SU-DHL-6 (cell line): ENCODE results near the gene CHMP6.

Experiments
- H2AFZ ChIP-seq: fragments of 200-600 bp; sonication (generic); 2 replicates; pipeline ENCODE4 v1.6.1; 2014; ENCODE audit warnings: low read depth, mild to moderate bottlenecking, moderate library complexity, mixed read lengths, antibody characterized with exemption, low read length; ENCODE audit not compliant: severe bottlenecking
- H3F3A ChIP-seq: fragments of 200-600 bp; shearing (Covaris generic); 2 replicates; pipeline ENCODE4 v1.6.0; 2016; ENCODE audit warnings: antibody characterized with exemption, mild to moderate bottlenecking; ENCODE audit not compliant: insufficient read depth
- H3K27ac ChIP-seq: fragments of 200-600 bp; sonication (generic); 2 replicates; pipeline ENCODE4 v1.5.1; 2016; ENCODE audit warnings: low read depth, mild to moderate bottlenecking, low read length, moderate library complexity, mixed read lengths
- H3K27me3 ChIP-seq: fragments of 200-600 bp; sonication (generic), shearing (Covaris generic); 2 replicates; pipeline ENCODE4 v1.6.0; 2014; ENCODE audit warnings: mild to moderate bottlenecking, low read length
- H3K36me3 ChIP-seq: fragments of 200-600 bp; sonication (generic); 2 replicates; pipeline ENCODE4 v1.6.1; 2014; ENCODE audit warnings: mild to moderate bottlenecking, low read length, mixed read lengths
- H3K4me2 ChIP-seq: fragments of 300-600, 200-600 bp; shearing (Covaris generic), sonication (generic); 2 replicates; pipeline ENCODE4 v1.6.0; 2014; ENCODE audit warnings: low read length, low read depth, mild to moderate bottlenecking; ENCODE audit not compliant: poor library complexity, severe bottlenecking
- H3K4me3 ChIP-seq: fragments of 200-600 bp; sonication (generic); 2 replicates; pipeline ENCODE4 v1.5.1; 2014; ENCODE audit warnings: antibody characterized with exemption, low read length, mild to moderate bottlenecking, mixed read lengths; ENCODE audit not compliant: insufficient read depth, poor library complexity, severe bottlenecking
- H3K79me2 ChIP-seq: fragments of 200-600 bp; sonication (generic); 2 replicates; pipeline ENCODE4 v1.6.1; 2014; ENCODE audit warnings: mild to moderate bottlenecking, low read length, moderate library complexity; ENCODE audit not compliant: insufficient read depth
- H3K9ac ChIP-seq: fragments of 200-600 bp; sonication (generic); 2 replicates; pipeline ENCODE4 v1.7.0; 2014; ENCODE audit warnings: mild to moderate bottlenecking, low read length
- H3K9me2 ChIP-seq: fragments of 200-600 bp; sonication (generic); replicated peaks from 2 replicates; pipeline ENCODE4 v1.6.1; 2014; ENCODE audit warnings: low read length; ENCODE audit not compliant: insufficient read depth
- H3K9me3 ChIP-seq: fragments of 200-600 bp; sonication (generic); 2 replicates; pipeline ENCODE4 v1.6.1; 2014; ENCODE audit warnings: low read length, mixed read lengths; ENCODE audit not compliant: insufficient read depth
- H4K20me1 ChIP-seq: fragments of 200-600 bp; sonication (generic); 2 replicates; pipeline ENCODE4 v1.6.1; 2014; ENCODE audit warnings: low read depth, mild to moderate bottlenecking, antibody characterized with exemption, low read length, moderate library complexity, mixed read lengths
- EZH2phosphoT487 ChIP-seq: fragments of 200-600 bp; sonication (generic), shearing (Covaris generic); conservative IDR thresholded peaks from 2 replicates; pipeline ENCODE4 v1.6.1; 2018; ENCODE audit warnings: mild to moderate bottlenecking, antibody characterized with exemption, low read length, moderate library complexity, mixed read lengths
- TF ChIP-seq, protein P1 (sequence below): fragments of 200-600 bp; sonication (generic); IDR thresholded peaks from one replicate; pipeline ENCODE4 v1.5.1; 2017; ENCODE audit warnings: antibody characterized with exemption, mild to moderate bottlenecking, low read length, moderate library complexity; ENCODE audit not compliant: insufficient read depth, poor library complexity, severe bottlenecking

CHMP6 gene

DNA sequence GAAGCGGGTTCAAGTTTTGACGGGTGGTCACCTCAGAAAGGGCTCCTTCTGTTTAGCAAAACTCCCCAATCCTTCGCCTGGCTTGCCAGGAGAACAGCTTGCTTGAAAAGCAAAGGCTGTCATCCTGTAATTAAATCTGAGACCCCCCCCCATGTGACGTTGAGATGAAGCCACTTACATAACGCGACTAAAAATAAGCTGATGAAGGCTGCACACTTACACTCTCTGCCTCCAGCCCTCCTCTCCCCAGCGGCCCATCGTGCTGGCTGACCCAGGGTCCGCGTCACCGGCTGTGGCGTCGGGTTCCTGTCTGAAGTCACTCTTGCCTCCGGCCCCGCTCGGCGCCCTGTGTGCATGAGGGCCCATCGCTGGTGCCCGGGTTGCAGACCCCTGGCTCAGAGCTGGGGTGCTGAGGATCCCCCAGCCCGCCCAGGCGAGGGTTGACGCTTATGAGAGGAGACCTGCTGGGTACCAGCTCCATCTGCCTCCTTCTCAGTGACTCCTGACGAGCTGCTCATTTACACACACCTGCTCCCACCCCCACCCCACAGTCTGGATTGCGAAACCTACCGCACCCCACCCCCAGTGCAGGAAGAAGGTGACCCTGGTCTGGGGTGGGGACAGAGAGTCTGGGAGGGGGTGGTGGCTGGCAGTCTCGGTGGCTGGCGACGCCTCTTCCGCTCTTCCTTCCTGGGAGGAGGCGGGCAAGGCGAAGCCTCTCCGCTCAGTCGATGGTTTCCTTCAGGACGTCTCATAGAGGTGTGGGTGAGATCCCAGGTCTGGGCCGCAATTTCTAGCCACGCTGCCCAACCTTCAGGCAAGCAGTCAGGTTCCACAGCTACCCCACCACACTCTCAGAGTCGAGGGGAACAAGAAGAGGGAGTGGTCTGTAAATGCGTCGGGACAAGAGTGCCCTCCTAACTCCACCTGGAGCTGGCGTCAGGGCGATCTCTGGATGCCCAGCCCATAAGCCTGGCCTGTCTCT is 40.2 kb downstream of the CHMP6 start:
- no peaks in the 10 kb centered on the region for H4K20me1 ChIP-seq
- H3K4me2 ChIP-seq: no peak overlapping the region
- H3K9me2 ChIP-seq: no peaks in the 10 kb centered on the region
- H3K36me3 ChIP-seq: no peaks in the 10 kb centered on the region
- H3K9me3 ChIP-seq: no peaks in the 10 kb centered on the region
- H3F3A ChIP-seq: no peaks in the 10 kb centered on the region
- H3K27me3 ChIP-seq: peaks cover 5% of the 10 kb centered on the region; the same call in 1 of the 2 replicates
- H2AFZ ChIP-seq: no peak overlapping the region
- no peak overlapping the region for H3K9ac ChIP-seq
- H3K4me3 ChIP-seq: no peak overlapping the region
- TF ChIP-seq EZH2phosphoT487: no peak
- TF ChIP-seq, protein P1, sequence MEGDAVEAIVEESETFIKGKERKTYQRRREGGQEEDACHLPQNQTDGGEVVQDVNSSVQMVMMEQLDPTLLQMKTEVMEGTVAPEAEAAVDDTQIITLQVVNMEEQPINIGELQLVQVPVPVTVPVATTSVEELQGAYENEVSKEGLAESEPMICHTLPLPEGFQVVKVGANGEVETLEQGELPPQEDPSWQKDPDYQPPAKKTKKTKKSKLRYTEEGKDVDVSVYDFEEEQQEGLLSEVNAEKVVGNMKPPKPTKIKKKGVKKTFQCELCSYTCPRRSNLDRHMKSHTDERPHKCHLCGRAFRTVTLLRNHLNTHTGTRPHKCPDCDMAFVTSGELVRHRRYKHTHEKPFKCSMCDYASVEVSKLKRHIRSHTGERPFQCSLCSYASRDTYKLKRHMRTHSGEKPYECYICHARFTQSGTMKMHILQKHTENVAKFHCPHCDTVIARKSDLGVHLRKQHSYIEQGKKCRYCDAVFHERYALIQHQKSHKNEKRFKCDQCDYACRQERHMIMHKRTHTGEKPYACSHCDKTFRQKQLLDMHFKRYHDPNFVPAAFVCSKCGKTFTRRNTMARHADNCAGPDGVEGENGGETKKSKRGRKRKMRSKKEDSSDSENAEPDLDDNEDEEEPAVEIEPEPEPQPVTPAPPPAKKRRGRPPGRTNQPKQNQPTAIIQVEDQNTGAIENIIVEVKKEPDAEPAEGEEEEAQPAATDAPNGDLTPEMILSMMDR: no peak
- no peaks in the 10 kb centered on the region for H3K79me2 ChIP-seq
- H3K27ac ChIP-seq: no peak overlapping the region

DNA sequence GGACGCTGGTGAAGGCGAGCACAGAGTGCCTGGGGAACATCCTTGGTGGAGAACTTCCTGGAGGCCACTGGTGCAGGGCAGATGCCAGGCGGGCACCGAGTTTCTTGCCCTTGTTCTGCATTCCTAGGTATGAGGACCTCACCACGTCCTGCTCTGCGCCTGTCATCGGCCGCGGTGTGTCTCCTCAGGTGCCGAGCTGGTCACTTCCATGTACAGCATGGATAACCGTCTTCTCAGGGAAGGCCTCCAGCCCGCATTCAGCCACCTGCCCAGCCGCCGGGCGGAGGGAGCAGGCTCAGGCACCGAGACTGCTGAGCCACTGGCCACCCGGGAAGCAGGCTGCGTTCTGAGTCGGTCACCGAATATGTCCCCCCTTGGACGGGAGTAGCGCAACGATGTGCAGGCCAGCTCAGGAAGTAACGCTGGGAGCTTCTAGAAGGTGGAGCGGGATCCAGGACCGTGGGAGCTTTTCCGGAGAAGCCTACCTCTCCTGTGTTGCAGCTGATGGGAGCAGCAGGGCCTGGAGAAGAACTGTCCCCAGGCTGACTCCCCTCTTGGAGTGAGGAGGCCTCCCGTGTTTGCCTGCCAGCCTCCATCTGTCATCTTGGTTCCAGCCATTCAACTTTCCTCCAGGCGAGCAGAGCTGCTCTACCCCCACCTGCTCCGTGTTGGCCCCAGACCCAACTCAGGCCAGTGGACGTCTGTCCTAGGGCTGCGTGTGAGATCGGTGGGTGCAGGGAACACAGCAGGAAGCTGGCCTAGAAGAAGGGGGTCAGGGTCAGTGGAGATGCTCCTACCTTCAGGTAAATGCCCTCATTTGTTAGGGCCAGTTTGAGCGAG is 41.2 kb downstream of the CHMP6 start:
- no peak for TF ChIP-seq EZH2phosphoT487
- TF ChIP-seq, protein P1: no peak
- no peaks in the 10 kb centered on the region for H3K9me3 ChIP-seq
- H3K4me2 ChIP-seq: no peak overlapping the region
- H3K27ac ChIP-seq: no peak overlapping the region
- no peak overlapping the region for H2AFZ ChIP-seq
- no peak overlapping the region for H3K9ac ChIP-seq
- H4K20me1 ChIP-seq: no peaks in the 10 kb centered on the region
- H3K4me3 ChIP-seq: no peak overlapping the region
- no peaks in the 10 kb centered on the region for H3K9me2 ChIP-seq
- H3K36me3 ChIP-seq: no peaks in the 10 kb centered on the region
- no peaks in the 10 kb centered on the region for H3K79me2 ChIP-seq
- H3K27me3 ChIP-seq: peaks cover 5% of the 10 kb centered on the region; the same call in 1 of the 2 replicates
- H3F3A ChIP-seq: no peaks in the 10 kb centered on the region

DNA sequence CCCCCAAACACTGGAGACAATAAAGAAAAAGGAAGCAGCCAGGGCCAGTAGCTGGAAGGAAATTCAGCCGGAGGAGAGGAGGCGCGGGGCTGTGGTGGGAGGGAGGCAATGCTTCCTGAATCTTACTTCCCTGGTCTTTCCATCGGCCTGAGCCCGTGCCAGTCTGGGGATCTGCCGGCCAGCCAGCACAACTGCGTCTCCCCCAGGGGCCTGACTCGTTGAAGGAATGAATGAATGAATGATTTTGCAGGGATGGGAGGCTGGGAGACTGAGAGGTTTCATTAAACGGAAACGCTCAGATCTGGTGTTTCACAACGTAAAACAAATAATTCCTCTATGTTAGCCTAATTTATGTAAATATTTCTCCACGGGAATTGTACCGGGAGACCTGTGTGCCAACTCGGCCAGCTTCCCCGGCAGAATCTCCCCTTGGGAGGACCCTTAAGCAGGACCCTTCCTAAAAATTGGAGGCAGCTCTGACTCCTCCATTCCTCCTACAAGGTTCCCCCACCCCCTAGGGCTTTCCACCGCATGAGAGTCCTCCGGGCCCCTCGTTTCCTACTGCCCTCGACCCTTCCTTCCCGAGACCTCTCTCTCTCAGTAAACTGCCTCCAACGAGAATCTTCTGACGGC is 42.0 kb downstream of the CHMP6 start:
- TF ChIP-seq EZH2phosphoT487: no peak
- TF ChIP-seq, protein P1: no peak
- no peak overlapping the region for H3K27ac ChIP-seq
- H3K4me2 ChIP-seq: peak overlapping the region; percentile 54
- H3K9me2 ChIP-seq: no peaks in the 10 kb centered on the region
- no peaks in the 10 kb centered on the region for H3K79me2 ChIP-seq
- no peaks in the 10 kb centered on the region for H4K20me1 ChIP-seq
- no peaks in the 10 kb centered on the region for H3F3A ChIP-seq
- H3K27me3 ChIP-seq: peaks cover 5% of the 10 kb centered on the region; the same call in 1 of the 2 replicates
- H3K9ac ChIP-seq: no peak overlapping the region
- no peaks in the 10 kb centered on the region for H3K9me3 ChIP-seq
- H3K36me3 ChIP-seq: no peaks in the 10 kb centered on the region
- no peak overlapping the region for H2AFZ ChIP-seq
- H3K4me3 ChIP-seq: no peak overlapping the region
